ENCODE data around the gene DDX21. TPM values are rescaled to one million over a fixed set of nuclear protein-coding genes. Genes with fewer than 3 reads are reported as not detected.

The DDX21 gene
- total and polyA plus RNA-seq, 2 donors (not counting 3 experiments of a cell fraction or from before 2014, with no cell fraction given): 33.4 to 98.1 TPM

DNA sequence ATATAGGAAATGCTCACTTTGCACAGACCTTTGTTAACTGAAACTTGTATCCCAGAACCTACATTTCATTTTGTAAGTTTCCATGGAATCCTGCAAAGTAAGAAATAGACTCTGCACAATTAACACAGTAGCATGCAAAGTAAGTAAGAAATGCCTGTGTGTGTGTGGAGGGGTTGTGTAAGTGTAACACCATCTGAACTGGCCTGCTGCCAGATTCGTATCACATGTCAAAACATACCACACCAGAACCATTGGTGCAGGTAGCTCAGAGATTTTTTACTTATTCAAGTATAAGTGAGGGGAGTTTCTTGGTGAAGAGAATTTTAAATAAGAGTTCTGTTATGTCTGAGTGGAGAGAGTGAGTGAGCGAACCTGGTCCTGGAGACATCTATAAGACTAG, 17.9 kb upstream of the DDX21 start:
- intact Hi-C loops (cut with micrococcal nuclease) (no loop called here), dilution Hi-C loops (cut with MboI; ENCODE audit: extremely low pct_ligation_motif_present, low sequenced_read_pairs) (no loop called here)
- TF ChIP-seq MYC (IDR thresholded peaks at IDR 0.05; ENCODE audit: low read depth, low read length): no peak
- no peak for TF ChIP-seq POLR2A (IDR thresholded peaks at IDR 0.05; ENCODE audit: low read depth, low read length)
- no peak for TF ChIP-seq GATA2 (IDR thresholded peaks at IDR 0.05; ENCODE audit: insufficient read depth, insufficient read length, low read depth, low read length)
- TF ChIP-seq POLR2AphosphoS5 (IDR thresholded peaks at IDR 0.05; ENCODE audit: insufficient read depth, low read depth, low read length): no peak
- TF ChIP-seq, protein P1, sequence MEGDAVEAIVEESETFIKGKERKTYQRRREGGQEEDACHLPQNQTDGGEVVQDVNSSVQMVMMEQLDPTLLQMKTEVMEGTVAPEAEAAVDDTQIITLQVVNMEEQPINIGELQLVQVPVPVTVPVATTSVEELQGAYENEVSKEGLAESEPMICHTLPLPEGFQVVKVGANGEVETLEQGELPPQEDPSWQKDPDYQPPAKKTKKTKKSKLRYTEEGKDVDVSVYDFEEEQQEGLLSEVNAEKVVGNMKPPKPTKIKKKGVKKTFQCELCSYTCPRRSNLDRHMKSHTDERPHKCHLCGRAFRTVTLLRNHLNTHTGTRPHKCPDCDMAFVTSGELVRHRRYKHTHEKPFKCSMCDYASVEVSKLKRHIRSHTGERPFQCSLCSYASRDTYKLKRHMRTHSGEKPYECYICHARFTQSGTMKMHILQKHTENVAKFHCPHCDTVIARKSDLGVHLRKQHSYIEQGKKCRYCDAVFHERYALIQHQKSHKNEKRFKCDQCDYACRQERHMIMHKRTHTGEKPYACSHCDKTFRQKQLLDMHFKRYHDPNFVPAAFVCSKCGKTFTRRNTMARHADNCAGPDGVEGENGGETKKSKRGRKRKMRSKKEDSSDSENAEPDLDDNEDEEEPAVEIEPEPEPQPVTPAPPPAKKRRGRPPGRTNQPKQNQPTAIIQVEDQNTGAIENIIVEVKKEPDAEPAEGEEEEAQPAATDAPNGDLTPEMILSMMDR (IDR thresholded peaks at IDR 0.05; ENCODE audit: extremely low read depth in 1 of 2, insufficient read depth in 1 of 2, low read depth in 1 of 2, low read length in 2 of 2): no peak
- TF ChIP-seq, protein P2, sequence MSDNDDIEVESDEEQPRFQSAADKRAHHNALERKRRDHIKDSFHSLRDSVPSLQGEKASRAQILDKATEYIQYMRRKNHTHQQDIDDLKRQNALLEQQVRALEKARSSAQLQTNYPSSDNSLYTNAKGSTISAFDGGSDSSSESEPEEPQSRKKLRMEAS (IDR thresholded peaks at IDR 0.05; ENCODE audit: insufficient read depth, insufficient read length): no peak
- no peak for TF ChIP-seq JUN (IDR thresholded peaks at IDR 0.05; ENCODE audit: borderline replicate concordance, insufficient read depth, insufficient read length, low read depth)
- TF ChIP-seq FOS (IDR thresholded peaks at IDR 0.05; ENCODE audit: borderline replicate concordance, insufficient read depth, low read length): no peak
- no peak for TF ChIP-seq EZH2 (IDR thresholded peaks at IDR 0.05; ENCODE audit: borderline replicate concordance, low read depth, low read length, severe bottlenecking)
- Histone ChIP-seq H3K4me1 (ENCODE audit: control insufficient read depth, extremely low read depth, insufficient read depth, low read length) (no peaks in the 10 kb centered on the region), H3K27ac (ENCODE audit: insufficient read depth, low read depth, low read length) (no peak overlapping the region), H3K79me2 (ENCODE audit: control insufficient read depth, insufficient read depth, low read length) (peaks cover 1% of the 10 kb centered on the region), H3K36me3 (ENCODE audit: control insufficient read depth in 2 of 2, extremely low read depth in 1 of 2, insufficient read depth in 2 of 2, low read length in 2 of 2) (peaks cover 0 to 6% of the 10 kb centered on the region in 2 experiments), H4K20me1 (replicated peaks; ENCODE audit: control insufficient read depth, extremely low read depth, insufficient read depth, low read length) (no peaks in the 10 kb centered on the region), H3K4me3 (replicated peaks in 1 of 3; ENCODE audit: insufficient read depth in 1 of 3, low read depth in 1 of 3, low read length in 3 of 3) (no peak overlapping the region), H3K9me1 (replicated peaks; ENCODE audit: control insufficient read depth, extremely low read depth, insufficient read depth, low read length) (no peaks in the 10 kb centered on the region), H3K9me3 (replicated peaks; ENCODE audit: control insufficient read depth, insufficient read depth, low read length) (no peaks in the 10 kb centered on the region), H3K4me2 (ENCODE audit: insufficient read depth, low read length) (no peak overlapping the region), H3K9ac (replicated peaks; ENCODE audit: extremely low read depth, insufficient read depth, low read length) (no peak overlapping the region), H2AFZ (ENCODE audit: low read depth, low read length) (no peak overlapping the region), H3K27me3 (ENCODE audit: control insufficient read depth in 2 of 2, insufficient read depth in 2 of 2, low read length in 2 of 2) (no peaks in the 10 kb centered on the region)
- DNase-seq (ENCODE audit: low read depth, low spot score) (no peak), FAIRE-seq (no peak)
- BruUV-seq (replicated peaks): no TSS peak
- ChIA-PET POLR2A (no interaction called here), CTCF (no interaction called here)

All from endothelial cell of umbilical vein (primary cell).